ENCODE measurements around the gene SNED1.

Gene SNED1

GRCh38 chr2:241048149-241048948 lies 49.9 kb downstream of the SNED1 start:
- no peak overlapping the region for H3K27ac ChIP-seq
- TF ChIP-seq, protein P1, sequence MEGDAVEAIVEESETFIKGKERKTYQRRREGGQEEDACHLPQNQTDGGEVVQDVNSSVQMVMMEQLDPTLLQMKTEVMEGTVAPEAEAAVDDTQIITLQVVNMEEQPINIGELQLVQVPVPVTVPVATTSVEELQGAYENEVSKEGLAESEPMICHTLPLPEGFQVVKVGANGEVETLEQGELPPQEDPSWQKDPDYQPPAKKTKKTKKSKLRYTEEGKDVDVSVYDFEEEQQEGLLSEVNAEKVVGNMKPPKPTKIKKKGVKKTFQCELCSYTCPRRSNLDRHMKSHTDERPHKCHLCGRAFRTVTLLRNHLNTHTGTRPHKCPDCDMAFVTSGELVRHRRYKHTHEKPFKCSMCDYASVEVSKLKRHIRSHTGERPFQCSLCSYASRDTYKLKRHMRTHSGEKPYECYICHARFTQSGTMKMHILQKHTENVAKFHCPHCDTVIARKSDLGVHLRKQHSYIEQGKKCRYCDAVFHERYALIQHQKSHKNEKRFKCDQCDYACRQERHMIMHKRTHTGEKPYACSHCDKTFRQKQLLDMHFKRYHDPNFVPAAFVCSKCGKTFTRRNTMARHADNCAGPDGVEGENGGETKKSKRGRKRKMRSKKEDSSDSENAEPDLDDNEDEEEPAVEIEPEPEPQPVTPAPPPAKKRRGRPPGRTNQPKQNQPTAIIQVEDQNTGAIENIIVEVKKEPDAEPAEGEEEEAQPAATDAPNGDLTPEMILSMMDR (conservative IDR thresholded peaks at IDR 0.05) = no peak

GRCh38 chr2:241048949-241049343 lies 50.5 kb downstream of the SNED1 start:
- TF ChIP-seq, protein P1 (conservative IDR thresholded peaks at IDR 0.05) = no peak
- H3K27ac ChIP-seq = no peak overlapping the region

GRCh38 chr2:241049739-241050623 lies 51.6 kb downstream of the SNED1 start:
- no peak overlapping the region for H3K27ac ChIP-seq
- TF ChIP-seq, protein P1 (conservative IDR thresholded peaks at IDR 0.05) = no peak

DNA sequence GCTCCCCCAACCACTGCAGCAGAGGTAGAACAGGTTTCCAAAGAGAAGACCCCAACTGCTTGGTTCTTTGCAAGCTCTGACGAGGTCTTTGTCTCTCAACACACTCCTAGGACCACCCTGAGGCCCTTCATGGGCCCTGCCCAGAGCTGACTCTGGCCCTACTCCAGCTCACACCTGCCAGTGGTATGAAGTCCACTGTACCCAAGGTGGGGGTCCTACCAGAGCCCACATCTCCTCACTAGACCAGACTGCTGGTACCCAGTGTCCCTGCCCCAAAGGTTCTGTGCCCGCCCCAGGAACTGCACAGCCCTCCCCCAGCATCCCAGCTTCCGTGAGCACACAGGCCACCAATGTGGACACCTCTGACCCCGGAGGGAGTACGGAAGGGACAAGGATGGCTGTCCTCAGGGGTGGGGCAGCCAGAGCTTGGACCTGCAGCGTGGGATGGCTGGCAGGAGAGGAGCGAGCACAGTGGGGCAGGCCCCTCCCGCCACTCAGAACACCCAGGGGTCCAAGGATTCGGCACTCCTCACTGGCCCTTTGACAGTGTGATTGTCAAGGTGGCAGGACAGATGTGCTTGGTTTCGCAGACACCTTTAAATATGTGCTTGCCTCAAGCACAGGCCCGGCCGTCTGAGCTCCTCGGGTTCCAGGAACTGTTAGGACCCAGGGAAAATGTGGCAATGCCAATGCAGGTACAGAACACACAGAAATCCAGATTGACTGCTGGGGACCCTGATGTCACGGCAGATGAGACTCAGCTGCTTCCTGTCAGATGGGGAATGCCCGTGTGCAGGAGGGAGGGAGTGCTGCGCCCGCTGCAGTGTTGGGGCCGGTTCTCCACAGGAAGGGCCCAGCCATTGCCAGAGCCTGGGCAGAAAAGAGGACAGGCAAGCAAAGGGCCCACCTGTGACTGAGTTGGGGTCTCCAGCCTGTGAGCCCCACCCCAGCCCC lies 52.5 kb downstream of the SNED1 start:
- TF ChIP-seq, protein P1 (conservative IDR thresholded peaks at IDR 0.05) = no peak
- H3K27ac ChIP-seq = no peak overlapping the region

DNA sequence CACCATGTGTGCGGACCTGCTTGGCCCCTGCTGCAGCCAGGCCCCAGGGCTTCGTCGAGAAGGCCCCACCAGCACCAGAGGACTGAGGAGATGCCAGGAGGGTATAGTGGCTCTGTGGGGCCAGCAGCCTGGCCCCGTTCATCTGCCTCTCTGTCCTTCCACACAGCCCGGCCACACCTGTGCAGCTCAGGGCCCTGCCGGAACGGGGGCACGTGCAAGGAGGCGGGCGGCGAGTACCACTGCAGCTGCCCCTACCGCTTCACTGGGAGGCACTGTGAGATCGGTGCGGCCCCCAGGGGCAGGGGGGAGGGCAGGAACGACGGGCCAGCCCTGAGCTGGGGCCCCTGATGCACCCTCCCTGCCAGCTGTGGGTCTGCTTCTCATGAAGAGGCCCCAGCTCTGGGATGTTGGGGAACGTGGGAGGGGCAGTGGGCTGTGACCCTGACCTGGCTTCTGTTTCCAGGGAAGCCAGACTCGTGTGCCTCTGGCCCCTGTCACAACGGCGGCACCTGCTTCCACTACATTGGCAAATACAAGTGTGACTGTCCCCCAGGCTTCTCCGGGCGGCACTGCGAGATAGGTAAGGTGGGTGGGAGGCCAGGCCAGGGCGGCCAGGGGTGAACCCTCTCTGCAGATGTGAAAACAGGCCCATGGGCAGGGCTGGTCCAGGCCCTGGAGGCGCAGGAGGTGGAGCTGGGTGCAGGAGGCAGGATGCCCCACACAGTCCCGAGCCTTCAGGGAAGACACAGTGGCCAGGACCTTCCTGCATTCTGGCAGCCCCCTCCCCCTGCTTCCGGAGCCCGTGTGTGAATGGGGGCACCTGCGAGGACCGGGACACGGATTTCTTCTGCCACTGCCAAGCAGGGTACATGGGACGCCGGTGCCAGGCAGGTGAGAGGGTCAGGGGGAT lies 53.4 kb downstream of the SNED1 start:
- TF ChIP-seq, protein P1 (conservative IDR thresholded peaks at IDR 0.05) = no peak
- H3K27ac ChIP-seq = no peak overlapping the region

DNA sequence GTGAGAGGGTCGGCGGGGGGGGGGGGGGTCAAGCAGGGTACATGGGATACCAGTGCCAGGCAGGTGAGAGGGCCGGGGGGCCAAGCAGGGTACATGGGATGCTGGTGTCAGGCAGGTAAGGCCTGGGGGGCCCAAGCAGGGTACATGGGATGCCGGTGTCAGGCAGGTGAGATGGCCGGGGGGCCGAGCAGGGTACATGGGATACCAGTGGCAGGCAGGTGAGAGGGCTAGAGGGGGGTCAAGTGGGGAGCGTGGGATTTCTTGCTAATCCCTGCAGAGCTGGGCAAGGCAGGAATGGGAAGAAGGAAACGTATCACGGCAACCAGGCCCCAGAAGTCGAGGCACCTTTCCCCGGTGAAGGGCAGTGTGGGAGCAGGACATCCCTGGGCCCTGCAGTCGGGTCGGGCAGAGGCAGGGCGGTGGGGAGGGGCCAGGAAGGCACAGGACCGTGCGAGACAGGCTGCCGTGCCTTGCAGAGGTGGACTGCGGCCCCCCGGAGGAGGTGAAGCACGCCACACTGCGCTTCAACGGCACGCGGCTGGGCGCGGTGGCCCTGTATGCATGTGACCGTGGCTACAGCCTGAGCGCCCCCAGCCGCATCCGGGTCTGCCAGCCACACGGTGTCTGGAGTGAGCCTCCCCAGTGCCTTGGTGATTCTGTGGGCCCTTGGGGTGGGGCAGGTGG lies 54.4 kb downstream of the SNED1 start:
- H3K27ac ChIP-seq = no peak overlapping the region
- TF ChIP-seq, protein P1 (conservative IDR thresholded peaks at IDR 0.05) = no peak
